ENCODE measurements around the gene SERINC2. TPM values are rescaled to one million over a fixed set of nuclear protein-coding genes. Genes with fewer than 3 reads are reported as not detected.

The SERINC2 gene
- total RNA-seq = 15.4 and 20.9 TPM in 2 replicates

DNA sequence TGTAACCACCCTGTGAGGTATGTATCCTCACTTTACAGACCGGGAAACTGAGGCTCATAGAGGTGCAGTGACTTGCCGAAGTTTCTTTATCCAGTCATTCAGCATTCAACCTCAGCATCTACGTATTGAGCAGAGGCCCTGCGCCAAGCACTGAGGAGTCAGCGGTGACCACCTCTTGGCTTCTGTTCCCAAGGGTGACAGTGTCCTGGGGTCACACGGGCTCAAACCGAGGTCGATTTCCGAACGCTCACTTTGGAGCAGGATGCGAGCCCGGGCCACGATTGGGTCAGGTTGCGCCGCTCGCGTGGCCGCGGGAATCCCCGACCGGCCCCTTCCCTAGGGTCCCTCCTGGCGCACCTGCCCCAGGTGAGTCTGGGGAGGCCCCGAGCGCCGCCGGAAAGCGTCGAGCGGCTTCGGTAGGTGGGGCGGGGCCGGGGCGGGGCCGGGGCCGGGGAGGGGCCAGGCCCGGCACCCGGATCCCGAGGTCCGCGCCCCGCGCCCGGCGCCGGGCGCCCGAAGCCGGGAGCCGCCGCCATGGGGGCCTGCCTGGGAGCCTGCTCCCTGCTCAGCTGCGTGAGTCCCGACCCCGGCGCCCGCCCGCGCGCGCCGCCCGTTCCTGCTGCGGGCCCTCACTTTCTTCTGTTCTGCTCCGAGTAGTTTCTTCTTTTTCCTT, at the start of gene SERINC2:
Gene SERINC2 (plus strand): TSS at position 482 of the 673 bp plus-strand sequence. CDS start 53 bp downstream, at position 535.

DNA sequence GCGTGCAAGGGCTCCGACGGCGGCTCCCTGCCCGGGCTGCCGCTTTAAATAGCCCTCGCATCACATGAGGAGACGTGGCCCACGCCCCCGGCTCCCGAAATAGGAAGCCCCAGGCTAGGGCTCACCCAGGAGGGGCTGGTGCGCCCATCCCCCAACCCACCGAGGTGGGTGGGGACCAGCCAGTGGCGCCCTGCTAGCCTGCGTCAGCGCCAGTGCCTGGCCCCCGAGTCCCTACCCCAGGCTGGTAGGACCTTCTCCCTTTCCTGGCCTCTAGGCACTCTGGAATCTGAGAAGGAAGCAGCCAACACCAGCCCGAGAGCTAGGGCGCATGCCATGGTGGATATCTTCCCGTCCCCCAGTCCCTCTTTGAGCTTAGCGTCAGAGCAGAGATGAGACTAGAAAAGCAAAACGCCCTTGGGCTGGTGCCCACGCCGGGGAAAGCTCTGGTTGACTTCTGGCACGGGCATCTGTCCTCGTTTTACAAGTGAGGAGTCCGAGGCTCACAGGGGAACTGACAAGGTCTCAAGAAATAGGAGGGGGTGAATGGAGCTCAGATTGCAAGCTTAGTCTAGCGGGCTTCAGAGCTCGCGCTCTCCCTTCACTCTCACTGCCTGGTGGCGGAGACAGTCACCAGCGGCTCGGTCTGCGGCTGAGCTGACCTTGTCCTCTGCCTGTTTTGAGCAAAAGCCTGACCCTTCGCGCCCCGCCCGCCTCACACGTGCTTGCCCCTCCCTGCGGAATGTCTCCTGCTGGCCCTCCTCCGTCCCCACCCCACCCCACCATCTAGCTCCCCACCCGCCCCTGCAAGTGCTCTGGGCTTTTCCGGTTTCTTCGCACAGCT, 39.7 kb upstream of the SERINC2 start, which contains the start of gene FABP3:
Gene FABP3 (minus strand): TSS at position 21 of the 841 bp plus-strand sequence. CDS start 62 bp downstream, outside the sequence.

Other genes with a start within 250 kb of the SERINC2 start
- gene NKAIN1, start 173.3 kb upstream of the SERINC2 start, total RNA-seq = under 0.01 and 0.59 TPM in 2 replicates
- 107 and 149 TPM in 2 replicates for gene SNRNP40, start 116.4 kb upstream of the SERINC2 start, total RNA-seq
- gene ZCCHC17, start 116.2 kb upstream of the SERINC2 start, total RNA-seq = 25.4 and 37.5 TPM in 2 replicates
- gene FABP3, start 40.1 kb upstream of the SERINC2 start, total RNA-seq = 204 and 478 TPM in 2 replicates
- 0.37 and 0.39 TPM in 2 replicates for gene TINAGL1, start 163.3 kb downstream of the SERINC2 start, total RNA-seq
- not detected in 2 replicates for gene HCRTR1, start 204.5 kb downstream of the SERINC2 start, total RNA-seq
- 61.0 and 68.8 TPM in 2 replicates for gene PEF1, start 231.7 kb downstream of the SERINC2 start, total RNA-seq

Measured in subcutaneous preadipocyte (primary cell).